HL-60/S4 treated with phorbol 12-myristate 13-acetate at 8.2 ng/mL for 4 days and 3 days (cell line): ENCODE results near the gene GLUL.
"Not testable (repeated sequence)": the region's sequence is repeated elsewhere in the genome, so short reads cannot be mapped to it uniquely, and the experiment has no call there.

Source experiments
- in situ Hi-C: fragments of 300-500 bp; cut with MboI; formaldehyde crosslinking; loops from 2 replicates; pipeline ENCODE4 v1.15.0; 2022; ENCODE audit warnings: low sequenced_read_pairs

The GLUL gene

GRCh38 chr1:182370532-182370931 lies 21.1 kb downstream of the GLUL start:
- in situ Hi-C loops, result no loop called here

DNA sequence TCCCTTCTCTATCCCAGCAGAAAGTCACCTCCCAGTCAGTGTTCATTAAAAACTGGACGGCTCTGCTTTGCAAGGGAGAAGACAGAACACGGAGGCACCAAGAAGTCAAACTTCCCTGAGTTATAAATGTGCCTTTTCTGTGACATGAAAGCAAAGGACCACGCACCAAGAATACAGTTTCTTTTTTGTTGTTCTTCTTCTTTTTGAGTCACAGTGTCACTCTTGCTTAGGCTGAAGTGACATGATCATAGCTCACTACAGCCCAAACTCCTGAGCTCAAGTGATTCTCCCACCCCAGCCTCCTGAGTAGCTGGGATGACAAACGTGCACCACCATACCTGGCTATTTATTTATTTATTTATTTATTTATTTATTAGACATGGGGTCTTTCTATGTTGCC lies 22.7 kb downstream of the GLUL start:
- in situ Hi-C loops, result no loop called here

DNA sequence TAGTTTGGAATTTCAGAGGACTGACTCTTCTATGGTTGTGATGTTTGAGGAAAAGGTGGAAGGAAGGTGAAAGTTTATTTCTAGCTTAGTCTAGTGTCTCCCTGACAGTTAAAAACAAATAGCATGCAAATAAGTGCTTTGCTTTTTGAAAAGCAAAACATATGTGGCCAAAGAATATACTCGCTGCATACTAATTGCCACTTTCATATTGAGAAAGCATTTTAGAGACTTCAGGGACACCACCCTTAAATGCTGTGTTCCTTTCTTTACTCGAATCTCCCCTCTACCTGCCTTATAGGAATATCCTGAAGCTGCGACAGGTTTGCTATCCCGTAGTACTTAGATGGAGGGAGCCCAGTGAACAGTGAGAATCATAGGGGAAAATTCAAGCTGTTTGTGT lies 23.2 kb downstream of the GLUL start:
- in situ Hi-C loops, result no loop called here

- in situ Hi-C loops, result no loop called here
These were observed 23.7 kb downstream of the GLUL start for GRCh38 chr1:182367926-182368325.

DNA sequence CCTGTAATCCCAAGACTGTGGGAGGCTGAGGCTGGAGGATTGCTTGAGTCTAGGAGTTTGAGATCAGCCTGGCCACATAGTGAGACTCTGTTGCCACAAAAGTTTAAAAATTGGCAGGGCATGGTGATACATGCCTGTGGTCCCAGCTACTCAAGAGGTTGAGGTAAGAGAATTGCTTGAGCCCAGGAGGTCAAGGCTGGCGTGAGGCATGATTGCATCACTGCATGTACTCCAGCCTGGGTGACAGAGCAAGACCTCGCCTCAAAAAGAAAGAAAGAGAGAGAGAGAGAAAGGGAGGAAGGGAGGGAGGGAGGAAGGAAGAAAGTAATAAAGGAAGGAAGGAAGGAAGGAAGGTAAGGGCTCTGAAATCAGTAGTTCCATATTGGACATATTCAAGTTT lies 25.0 kb downstream of the GLUL start:
- in situ Hi-C loops, result no loop called here

- in situ Hi-C loops, result no loop called here
These were observed 31.9 kb downstream of the GLUL start for GRCh38 chr1:182359645-182360044.

DNA sequence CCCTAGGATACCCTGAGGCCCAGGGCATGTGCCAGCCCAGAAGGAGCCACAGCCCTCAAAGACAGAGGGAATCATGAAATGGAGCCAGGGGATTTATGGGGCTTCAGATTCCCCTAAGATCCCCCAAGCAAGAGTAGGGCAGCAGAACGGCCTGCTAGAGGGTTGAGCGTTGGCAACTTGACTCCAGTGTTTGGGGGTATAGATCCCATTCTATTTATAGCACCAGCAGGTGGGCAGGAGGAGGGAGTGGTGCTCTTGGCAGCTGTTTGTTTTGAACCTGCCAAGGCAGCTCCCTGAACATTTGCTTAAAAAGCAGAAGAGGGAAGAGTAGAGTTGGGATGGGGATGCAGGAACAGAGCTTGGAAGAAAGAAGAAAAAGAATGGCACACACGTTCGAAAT lies 33.7 kb downstream of the GLUL start:
- in situ Hi-C loops, result no loop called here

DNA sequence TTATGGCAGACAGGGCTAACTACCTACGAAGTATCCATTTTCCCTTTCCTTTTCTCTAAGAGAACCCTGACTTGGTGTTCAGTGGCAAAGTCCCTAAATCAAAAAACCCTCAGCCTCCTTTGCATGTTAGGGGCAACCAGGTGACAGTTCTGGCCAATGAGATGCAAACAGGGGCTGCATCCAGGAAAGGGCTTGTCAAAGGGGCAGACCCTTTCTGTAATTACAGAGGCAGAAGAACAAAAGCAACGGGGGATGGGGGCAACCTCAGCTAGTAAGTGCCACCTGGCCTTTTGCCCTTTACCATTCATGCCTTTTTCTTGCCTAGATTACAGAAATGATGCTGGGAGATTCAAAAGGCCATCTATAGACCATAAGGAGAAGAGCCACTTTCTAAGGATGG lies 34.4 kb downstream of the GLUL start:
- in situ Hi-C loops, result no loop called here

GRCh38 chr1:182355723-182356098 lies 35.9 kb downstream of the GLUL start:
- in situ Hi-C loops, result no loop called here

DNA sequence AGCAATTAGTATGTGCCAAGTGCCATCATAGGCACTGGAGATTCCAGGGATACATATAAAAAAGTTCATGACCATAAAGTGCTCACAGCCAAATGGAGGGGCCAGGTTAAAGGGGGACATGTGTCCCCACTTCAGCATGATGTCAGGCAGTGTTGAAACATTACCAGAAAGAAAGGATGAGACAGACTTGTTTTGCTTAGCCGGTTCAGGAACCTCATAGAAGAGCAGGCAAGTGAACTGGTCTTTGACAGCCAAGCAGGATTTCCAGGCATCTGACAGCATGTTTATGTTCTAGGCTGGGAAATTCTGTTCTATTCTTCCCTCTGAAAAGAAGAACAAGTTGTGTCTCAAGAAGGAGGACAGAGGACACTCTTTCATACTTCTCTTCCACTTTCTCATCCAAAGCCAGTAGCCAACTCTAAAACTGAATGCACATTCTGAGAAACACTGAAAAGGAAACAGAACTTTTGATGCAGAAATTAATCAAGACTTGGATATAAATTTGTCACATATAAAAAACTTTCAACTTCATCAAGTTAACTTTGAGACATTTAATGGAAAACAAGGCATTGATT lies 39.7 kb downstream of the GLUL start:
- in situ Hi-C loops, result no loop called here

GRCh38 chr1:182350839-182351238 lies 40.8 kb downstream of the GLUL start:
- in situ Hi-C loops, result no loop called here

DNA sequence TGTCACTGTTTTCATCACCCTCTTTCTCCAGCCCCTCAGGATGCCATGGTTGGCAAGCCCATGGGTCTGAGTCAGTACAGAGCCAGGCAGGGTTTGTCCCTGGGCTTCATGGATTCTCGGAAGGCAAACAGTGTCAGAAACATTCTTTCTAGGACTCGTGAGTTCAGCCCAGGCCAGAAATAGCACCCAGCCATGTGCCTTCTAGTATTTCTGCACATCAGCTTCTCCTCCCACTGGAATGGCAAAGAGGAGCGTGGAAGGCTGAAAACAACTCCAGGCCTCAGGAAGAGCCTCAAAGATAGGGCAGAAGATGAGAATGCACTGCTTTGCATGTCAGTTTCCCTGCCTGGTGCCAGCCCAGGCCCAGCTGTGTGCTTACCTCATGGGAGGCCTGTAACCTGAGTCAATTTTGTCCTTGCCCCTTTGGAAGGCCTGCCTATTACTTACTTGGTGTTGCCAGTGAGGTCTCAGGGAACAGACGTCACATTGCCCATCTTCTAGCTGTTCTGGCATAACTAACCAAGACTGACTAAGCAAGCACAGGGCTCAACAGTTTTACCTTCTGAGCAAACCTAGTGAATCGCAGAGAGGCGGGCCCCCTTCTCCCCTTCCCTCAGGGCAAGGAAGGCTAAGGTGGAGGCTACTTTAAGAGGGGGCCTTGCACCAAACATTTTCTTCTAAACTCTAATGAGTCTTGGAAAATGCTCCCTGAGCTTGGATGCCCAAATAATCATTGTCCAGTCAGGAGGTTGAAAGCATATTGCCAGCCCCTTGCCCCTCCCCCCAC lies 42.4 kb downstream of the GLUL start:
- in situ Hi-C loops, result no loop called here

- in situ Hi-C loops, result no loop called here
These were observed 44.6 kb downstream of the GLUL start for GRCh38 chr1:182347019-182347418.

- in situ Hi-C loops, result no loop called here
These were observed 51.1 kb downstream of the GLUL start for GRCh38 chr1:182340233-182341058.

DNA sequence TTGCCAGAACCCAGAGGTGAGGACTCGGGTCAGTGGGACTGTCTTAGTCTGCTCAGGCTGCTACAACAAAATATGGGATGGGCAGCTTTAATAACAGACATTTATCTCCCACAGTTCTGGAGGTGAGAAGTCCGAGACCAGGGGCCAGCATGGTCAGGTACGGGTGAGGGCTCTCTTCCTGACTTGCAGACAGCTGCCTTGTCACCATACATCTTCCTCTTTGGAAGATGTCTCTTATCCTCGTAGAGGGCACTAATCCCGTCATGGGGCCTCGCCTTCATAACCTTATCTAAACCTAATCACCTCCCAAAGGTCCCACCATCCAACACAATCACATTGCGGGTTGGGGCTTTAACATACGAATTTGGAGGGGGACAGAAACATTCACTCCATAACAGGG lies 51.9 kb downstream of the GLUL start:
- in situ Hi-C loops, result no loop called here

- in situ Hi-C loops, result no loop called here
These were observed 52.7 kb downstream of the GLUL start for GRCh38 chr1:182338806-182339370.

GRCh38 chr1:182337736-182338571 lies 53.6 kb downstream of the GLUL start:
- in situ Hi-C loops, result no loop called here

GRCh38 chr1:182335771-182336566 lies 55.6 kb downstream of the GLUL start:
- in situ Hi-C loops, result no loop called here

GRCh38 chr1:182333071-182333571 lies 58.5 kb downstream of the GLUL start:
- in situ Hi-C loops, result not testable (repeated sequence)
